Stimulated activated CD8-positive, alpha-beta memory T cell treated with anti-CD3 and anti-CD28 coated beads, Interleukin-7, amount 100 ng/mL, for 48 hours (primary cell): ENCODE data around the gene WTAP.

Source experiments
- DNase-seq, 2 donors: peaks; one replicate each; pipeline ENCODE4 v3.0.0-alpha.2; 2020; ENCODE audit warnings: low read depth in 1 of 2; ENCODE audit errors: extremely low read depth in 1 of 2

WTAP gene

GRCh38 chr6:159800141-159800865, 73.0 kb downstream of the WTAP start, which contains the start of gene PNLDC1:
PNLDC1 (plus strand) TSS chr6:159800276; CDS start chr6:159800308, 32 bp downstream.
- no peak for DNase-seq

GRCh38 chr6:159801935-159802334, 74.6 kb downstream of the WTAP start:
- no peak for DNase-seq

GRCh38 chr6:159804504-159804903, 77.2 kb downstream of the WTAP start:
- no peak for DNase-seq

- no peak for DNase-seq
These were observed 78.2 kb downstream of the WTAP start for GRCh38 chr6:159805440-159806020.
